Measurements from ENCODE around the gene DKKL1.
"Not testable (repeated sequence)": the region's sequence is repeated elsewhere in the genome, so short reads cannot be mapped to it uniquely, and the experiment has no call there.

DKKL1 gene

GRCh38 chr19:49366110-49366509 lies 2.4 kb downstream of the DKKL1 start:
- H3K36me3 ChIP-seq = no peaks in the 10 kb centered on the region
- H3K4me1 ChIP-seq = no peaks in the 10 kb centered on the region
- peaks cover 17% of the 10 kb centered on the region for H3K27me3 ChIP-seq
- H3K4me3 ChIP-seq (ENCODE audit: low read depth, low read length) = no peak overlapping the region
- no peak for TF ChIP-seq CTCF (IDR thresholded peaks at IDR 0.05; ENCODE audit: low read depth, low read length)
- peaks cover 2% of the 10 kb centered on the region for H3K9me3 ChIP-seq
- no peak for DNase-seq

- Histone ChIP-seq H3K27me3 (peaks cover 3% of the 10 kb centered on the region), H3K36me3 (no peaks in the 10 kb centered on the region), H3K4me1 (no peaks in the 10 kb centered on the region), H3K9me3 (peaks cover 2% of the 10 kb centered on the region), H3K4me3 (ENCODE audit: low read depth, low read length) (no peak overlapping the region)
- no peak for TF ChIP-seq CTCF (IDR thresholded peaks at IDR 0.05; ENCODE audit: low read depth, low read length)
- DNase-seq = no peak
Observed at GRCh38 chr19:49368711-49369358, 5.2 kb downstream of the DKKL1 start.

GRCh38 chr19:49371184-49371583 lies 7.5 kb downstream of the DKKL1 start:
- Histone ChIP-seq H3K4me1 (no peaks in the 10 kb centered on the region), H3K4me3 (ENCODE audit: low read depth, low read length) (no peak overlapping the region), H3K9me3 (peaks cover 2% of the 10 kb centered on the region), H3K27me3 (peaks cover 3% of the 10 kb centered on the region; the same call in 1 of the 2 replicates), H3K36me3 (no peaks in the 10 kb centered on the region)
- no peak for DNase-seq
- no peak for TF ChIP-seq CTCF (IDR thresholded peaks at IDR 0.05; ENCODE audit: low read depth, low read length)

- not testable (repeated sequence) for DNase-seq; H3K36me3 ChIP-seq; H3K4me3 ChIP-seq (ENCODE audit: low read depth, low read length); H3K4me1 ChIP-seq; H3K27me3 ChIP-seq; H3K9me3 ChIP-seq
Observed at GRCh38 chr19:49373174-49373573, 9.5 kb downstream of the DKKL1 start.

- DNase-seq = no peak
- no peaks in the 10 kb centered on the region for H3K36me3 ChIP-seq
- no peak for TF ChIP-seq CTCF (IDR thresholded peaks at IDR 0.05; ENCODE audit: low read depth, low read length)
- H3K4me1 ChIP-seq = no peaks in the 10 kb centered on the region
- H3K4me3 ChIP-seq (ENCODE audit: low read depth, low read length) = no peak overlapping the region
- no peaks in the 10 kb centered on the region for H3K9me3 ChIP-seq
- peaks cover 3% of the 10 kb centered on the region; the same call in 1 of the 2 replicates for H3K27me3 ChIP-seq
Observed at GRCh38 chr19:49374665-49375434, 11.2 kb downstream of the DKKL1 start.

- no peak for DNase-seq
- Histone ChIP-seq H3K4me3 (ENCODE audit: low read depth, low read length) (no peak overlapping the region), H3K4me1 (no peaks in the 10 kb centered on the region), H3K27me3 (peaks cover 3% of the 10 kb centered on the region; the same call in 1 of the 2 replicates), H3K9me3 (no peaks in the 10 kb centered on the region; the same call in 1 of the 2 replicates), H3K36me3 (no peaks in the 10 kb centered on the region)
- no peak for TF ChIP-seq CTCF (IDR thresholded peaks at IDR 0.05; ENCODE audit: low read depth, low read length)
Observed at GRCh38 chr19:49378512-49378911, 14.8 kb downstream of the DKKL1 start.

All from BE2C (cell line).